Measurements from ENCODE around the gene BRD4.

GRCh38 chr19:15288146-15288963 is 44.0 kb downstream of the BRD4 start:
- TF ChIP-seq ZBTB26 (tag by site-specific recombination; optimal IDR thresholded peaks at IDR 0.05): no peak
- TF ChIP-seq SP2 (tag by site-specific recombination; IDR thresholded peaks at IDR 0.05): no peak
- no peak for TF ChIP-seq ZNF274 (IDR thresholded peaks at IDR 0.05; ENCODE audit: low read length)
- no peak for TF ChIP-seq ZNF274 (tag by site-specific recombination; IDR thresholded peaks at IDR 0.05; ENCODE audit: borderline replicate concordance)
- TF ChIP-seq CTCF (tag by site-specific recombination; IDR thresholded peaks at IDR 0.05): no peak
- TF ChIP-seq ZNF433 (tag by site-specific recombination; IDR thresholded peaks at IDR 0.05; ENCODE audit: low read depth): no peak
- TF ChIP-seq ZNF510 (tag by site-specific recombination; IDR thresholded peaks at IDR 0.05; ENCODE audit: insufficient replicate concordance): no peak

Data from HEK293 (cell line).